PC-9 (cell line): ENCODE results near the gene LIMCH1.

ENCODE experiments used
- EZH2 ChIP-seq: fragments of 200-600 bp; sonication (generic); IDR thresholded peaks from 2 replicates; pipeline ENCODE4 v1.8.0; 2017; ENCODE audit warnings: antibody characterized with exemption, low read depth
- TF ChIP-seq, protein P1 (sequence below): fragments of 200-600 bp; sonication (generic); conservative IDR thresholded peaks from 2 replicates; pipeline ENCODE4 v1.6.1; 2017; ENCODE audit warnings: mixed run types, antibody characterized with exemption, mild to moderate bottlenecking, moderate library complexity

GRCh38 chr4:41554905-41555304, 16.9 kb downstream of the LIMCH1 start:
- TF ChIP-seq, protein P1, sequence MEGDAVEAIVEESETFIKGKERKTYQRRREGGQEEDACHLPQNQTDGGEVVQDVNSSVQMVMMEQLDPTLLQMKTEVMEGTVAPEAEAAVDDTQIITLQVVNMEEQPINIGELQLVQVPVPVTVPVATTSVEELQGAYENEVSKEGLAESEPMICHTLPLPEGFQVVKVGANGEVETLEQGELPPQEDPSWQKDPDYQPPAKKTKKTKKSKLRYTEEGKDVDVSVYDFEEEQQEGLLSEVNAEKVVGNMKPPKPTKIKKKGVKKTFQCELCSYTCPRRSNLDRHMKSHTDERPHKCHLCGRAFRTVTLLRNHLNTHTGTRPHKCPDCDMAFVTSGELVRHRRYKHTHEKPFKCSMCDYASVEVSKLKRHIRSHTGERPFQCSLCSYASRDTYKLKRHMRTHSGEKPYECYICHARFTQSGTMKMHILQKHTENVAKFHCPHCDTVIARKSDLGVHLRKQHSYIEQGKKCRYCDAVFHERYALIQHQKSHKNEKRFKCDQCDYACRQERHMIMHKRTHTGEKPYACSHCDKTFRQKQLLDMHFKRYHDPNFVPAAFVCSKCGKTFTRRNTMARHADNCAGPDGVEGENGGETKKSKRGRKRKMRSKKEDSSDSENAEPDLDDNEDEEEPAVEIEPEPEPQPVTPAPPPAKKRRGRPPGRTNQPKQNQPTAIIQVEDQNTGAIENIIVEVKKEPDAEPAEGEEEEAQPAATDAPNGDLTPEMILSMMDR = no peak
- TF ChIP-seq EZH2 = no peak
